ENCODE data around the gene ARID1B. TPM values are rescaled to one million over a fixed set of nuclear protein-coding genes. Genes with fewer than 3 reads are reported as not detected.

ARID1B gene
- total and polyA plus RNA-seq, 4 donors: 7.0 to 49.0 (median 24.2) TPM

- TF ChIP-seq NR2F2 (IDR thresholded peaks at IDR 0.05) (no peak), CTCF (IDR thresholded peaks at IDR 0.05; ENCODE audit: low read depth, low read length, missing input control) (no peak)
- H3K9ac ChIP-seq (ENCODE audit: low read depth in 1 of 2, low read length in 2 of 2): no peak overlapping the region
- 70% methylated on average over 4 of the region's 4 CpGs for WGBS
- H3K27ac ChIP-seq (ENCODE audit: low read depth in 1 of 2, low read length in 2 of 2): no peak overlapping the region
- H3K27me3 ChIP-seq (ENCODE audit: control insufficient read depth in 4 of 4, insufficient read depth in 4 of 4, low read length in 3 of 4): no peaks in the 10 kb centered on the region
- H3K9me3 ChIP-seq (ENCODE audit: control insufficient read depth in 4 of 4, low read length in 3 of 4): peaks cover 0 to 4% (median 1%) of the 10 kb centered on the region in 4 donors
- H3K36me3 ChIP-seq (ENCODE audit: control insufficient read depth in 4 of 4, insufficient read depth in 3 of 4, low read depth in 1 of 4, low read length in 3 of 4): no peaks in the 10 kb centered on the region
- peaks cover 0 to 3% (median under 1%) of the 10 kb centered on the region in 4 donors for H3K4me1 ChIP-seq (ENCODE audit: control insufficient read depth in 4 of 4, insufficient read depth in 4 of 4, low read length in 3 of 4)
- DNase-seq (ENCODE audit: low spot score): no peak
- no peak overlapping the region for H3K4me3 ChIP-seq (ENCODE audit: low read depth in 1 of 3, low read length in 3 of 3)
These were observed 282.6 kb downstream of the ARID1B start for GRCh38 chr6:157059781-157060180.

- 78% methylated on average over 1 of the region's 1 CpG for WGBS
- no peak for TF ChIP-seq CTCF (IDR thresholded peaks at IDR 0.05; ENCODE audit: low read depth, low read length, missing input control)
These were observed 283.3 kb downstream of the ARID1B start for GRCh38 chr6:157060440-157060952.

GRCh38 chr6:157061770-157062594 lies 284.8 kb downstream of the ARID1B start:
- H3K27me3 ChIP-seq (ENCODE audit: control insufficient read depth in 4 of 4, insufficient read depth in 4 of 4, low read length in 3 of 4): no peaks in the 10 kb centered on the region
- no peak overlapping the region for H3K4me3 ChIP-seq (ENCODE audit: low read depth in 1 of 3, low read length in 3 of 3)
- WGBS: 87% methylated on average over 9 of the region's 9 CpGs
- no peaks in the 10 kb centered on the region for H3K36me3 ChIP-seq (ENCODE audit: control insufficient read depth in 4 of 4, insufficient read depth in 3 of 4, low read depth in 1 of 4, low read length in 3 of 4)
- no peak overlapping the region for H3K9ac ChIP-seq (ENCODE audit: low read depth in 1 of 2, low read length in 2 of 2)
- DNase-seq (ENCODE audit: low spot score): no peak
- H3K4me1 ChIP-seq (ENCODE audit: control insufficient read depth in 4 of 4, insufficient read depth in 4 of 4, low read length in 3 of 4): peaks cover under 1 to 5% (median 4%) of the 10 kb centered on the region in 4 donors
- H3K9me3 ChIP-seq (ENCODE audit: control insufficient read depth in 4 of 4, low read length in 3 of 4): no peaks in the 10 kb centered on the region
- no peak overlapping the region for H3K27ac ChIP-seq (ENCODE audit: low read depth in 1 of 2, low read length in 2 of 2)
- TF ChIP-seq FOXA1 (IDR thresholded peaks at IDR 0.05): no peak
- no peak for TF ChIP-seq ZBTB33 (IDR thresholded peaks at IDR 0.05)
- TF ChIP-seq HNF4A (conservative IDR thresholded peaks at IDR 0.05): no peak
- TF ChIP-seq MAX (IDR thresholded peaks at IDR 0.05): no peak
- no peak for TF ChIP-seq YY1 (IDR thresholded peaks at IDR 0.05)
- TF ChIP-seq FOXA2 (IDR thresholded peaks at IDR 0.05): no peak
- TF ChIP-seq RAD21 (IDR thresholded peaks at IDR 0.05): no peak
- no peak for TF ChIP-seq HNF4G (IDR thresholded peaks at IDR 0.05)
- no peak for TF ChIP-seq GABPA (IDR thresholded peaks at IDR 0.05 in 1 of 2, conservative IDR thresholded peaks at IDR 0.05 in 1 of 2)
- TF ChIP-seq CTCF (IDR thresholded peaks at IDR 0.05; ENCODE audit: low read depth, low read length, missing input control): no peak
- TF ChIP-seq REST (IDR thresholded peaks at IDR 0.05): no peak

More at GRCh38 chr6:157060440-157060952, 283.3 kb downstream of the ARID1B start:
- H3K4me3 ChIP-seq (ENCODE audit: low read depth in 1 of 3, low read length in 3 of 3): no peak overlapping the region
- H3K27me3 ChIP-seq (ENCODE audit: control insufficient read depth in 4 of 4, insufficient read depth in 4 of 4, low read length in 3 of 4): no peaks in the 10 kb centered on the region
- no peaks in the 10 kb centered on the region for H3K36me3 ChIP-seq (ENCODE audit: control insufficient read depth in 4 of 4, insufficient read depth in 3 of 4, low read depth in 1 of 4, low read length in 3 of 4)
- H3K9ac ChIP-seq (ENCODE audit: low read depth in 1 of 2, low read length in 2 of 2): no peak overlapping the region
- no peak overlapping the region for H3K27ac ChIP-seq (ENCODE audit: low read depth in 1 of 2, low read length in 2 of 2)
- peaks cover 1 to 5% (median 4%) of the 10 kb centered on the region in 4 donors for H3K4me1 ChIP-seq (ENCODE audit: control insufficient read depth in 4 of 4, insufficient read depth in 4 of 4, low read length in 3 of 4)
- DNase-seq (ENCODE audit: low spot score): no peak
- peaks cover 0 to 3% (median 1%) of the 10 kb centered on the region in 4 donors for H3K9me3 ChIP-seq (ENCODE audit: control insufficient read depth in 4 of 4, low read length in 3 of 4)

All from liver (tissue), 9 donors.